H1 (cell line): ENCODE data around the gene VENTX. TPM values are rescaled to one million over a fixed set of nuclear protein-coding genes. Genes with fewer than 3 reads are reported as not detected.

Experiments
- CTCF ChIA-PET: fragments of 300-600 bp; sonication (Branson Sonifier 250); formaldehyde crosslinking; loops from one replicate; lab custom pipeline; 2021; ENCODE audit not compliant: partially characterized antibody; lab: Charles Lee
- POLR2A ChIA-PET: fragments of 300-600 bp; sonication (Branson Sonifier 250); formaldehyde crosslinking; loops from one replicate; lab custom pipeline; 2021; ENCODE audit warnings: inconsistent platforms; ENCODE audit not compliant: partially characterized antibody; lab: Charles Lee
- DNase-seq, 2 experiments: peaks; one replicate each; pipeline versions ENCODE4 v3.0.0 to v3.0.0-alpha.2; 2010 to 2022; ENCODE audit warnings: low spot score in 2 of 2, low read depth in 1 of 2, mixed read lengths in 1 of 2
- FAIRE-seq: peaks from 2 replicates; lab custom pipeline; 2011; peaks lifted over from hg19 to GRCh38; lab: Jason Lieb, UNC
- H2AFZ ChIP-seq: 2 replicates; pipeline ENCODE4 v1.8.1; 2012; ENCODE audit warnings: low read length, inconsistent platforms
- H2AK5ac ChIP-seq: 2 replicates; pipeline ENCODE4 v1.6.1; 2013; ENCODE audit warnings: low read depth, low read length
- H2BK120ac ChIP-seq: replicated peaks from 2 replicates; pipeline ENCODE3; 2013; ENCODE audit warnings: low read depth, low read length, inconsistent platforms
- H2BK12ac ChIP-seq: 2 replicates; pipeline ENCODE4 v1.6.1; 2013; ENCODE audit warnings: low read depth, low read length
- H2BK15ac ChIP-seq: 2 replicates; pipeline ENCODE4 v1.6.1; 2013; ENCODE audit warnings: low read length
- H2BK20ac ChIP-seq: 2 replicates; pipeline ENCODE4 v1.6.1; 2013; ENCODE audit warnings: low read length
- H2BK5ac ChIP-seq: 2 replicates; pipeline ENCODE4 v1.6.1; 2013; ENCODE audit warnings: low read depth, low read length
- H3K14ac ChIP-seq: 2 replicates; pipeline ENCODE4 v1.6.1; 2013; ENCODE audit warnings: inconsistent platforms; ENCODE audit not compliant: insufficient read length
- H3K18ac ChIP-seq: 2 replicates; pipeline ENCODE4 v1.6.1; 2013; ENCODE audit warnings: low read length; ENCODE audit errors: extremely low read depth
- H3K23ac ChIP-seq: 2 replicates; pipeline ENCODE4 v1.6.1; 2013; ENCODE audit warnings: inconsistent platforms; ENCODE audit not compliant: insufficient read length
- H3K23me2 ChIP-seq: 2 replicates; pipeline ENCODE4 v1.6.1; 2013; ENCODE audit warnings: low read depth, low read length
- H3K27ac ChIP-seq: 2 replicates; pipeline ENCODE4 v1.6.1; 2011; ENCODE audit warnings: low read depth, low read length, inconsistent platforms
- H3K27me3 ChIP-seq, 4 experiments: replicated peaks in 1 of 4; 1 replicate in 1 of 4; 2 replicates in 3 of 4; pipeline versions ENCODE4 v1.6.1 to v1.8.1; 2011 to 2013; ENCODE audit warnings: low read length in 3 of 4, mild to moderate bottlenecking in 3 of 4, inconsistent platforms in 2 of 4, mixed read lengths in 2 of 4, moderate library complexity in 1 of 4; ENCODE audit not compliant: control insufficient read depth in 3 of 4, insufficient read depth in 3 of 4; ENCODE audit errors: extremely low read depth in 1 of 4
- H3K36me3 ChIP-seq, 4 experiments: 2 replicates each; pipeline versions ENCODE4 v1.6.1 to v1.8.1; 2011 to 2013; ENCODE audit warnings: mild to moderate bottlenecking in 4 of 4, low read length in 3 of 4, moderate library complexity in 2 of 4, control low read depth in 1 of 4, inconsistent platforms in 1 of 4; ENCODE audit not compliant: insufficient read depth in 4 of 4, control insufficient read depth in 2 of 4
- H3K4ac ChIP-seq: replicated peaks from 2 replicates; pipeline ENCODE3; 2013; ENCODE audit warnings: low read length, low read depth, mixed read lengths, inconsistent platforms; ENCODE audit not compliant: insufficient read length
- H3K4me1 ChIP-seq, 4 experiments: replicated peaks in 1 of 4; 1 replicate in 1 of 4; 2 replicates in 3 of 4; pipeline versions ENCODE4 v1.6.1 to v1.8.1; 2011 to 2013; ENCODE audit warnings: low read length in 3 of 4, inconsistent platforms in 2 of 4, mixed read lengths in 1 of 4; ENCODE audit not compliant: insufficient read depth in 4 of 4, control insufficient read depth in 3 of 4
- H3K4me2 ChIP-seq, 2 experiments: 2 replicates each; pipeline versions ENCODE4 v1.6.1 to v1.8.1; 2011 to 2013; ENCODE audit warnings: low read depth in 2 of 2, low read length in 2 of 2, control low read depth in 1 of 2, inconsistent platforms in 1 of 2, mild to moderate bottlenecking in 1 of 2; ENCODE audit not compliant: insufficient read depth in 1 of 2
- H3K4me3 ChIP-seq, 4 experiments: fragments of 200-600, 300-600 bp in 1 of 4; sonication (generic), shearing (Covaris generic), sonication (Bioruptor Twin) in 1 of 4; 2 replicates each; pipeline versions ENCODE4 v1.5.1 to v1.8.1; 2011 to 2016; ENCODE audit warnings: low read length in 4 of 4, low read depth in 3 of 4, control low read depth in 2 of 4, inconsistent platforms in 2 of 4, mild to moderate bottlenecking in 2 of 4, mixed read lengths in 1 of 4, moderate library complexity in 1 of 4; ENCODE audit not compliant: insufficient read depth in 2 of 4; ENCODE audit errors: extremely low read depth in 1 of 4
- H3K56ac ChIP-seq: replicated peaks from 2 replicates; pipeline ENCODE3; 2013; ENCODE audit warnings: low read depth, mild to moderate bottlenecking, mixed read lengths, low read length, inconsistent platforms; ENCODE audit not compliant: insufficient read length
- H3K79me1 ChIP-seq: 2 replicates; pipeline ENCODE4 v1.6.1; 2013; ENCODE audit warnings: low read depth, low read length, control low read depth
- H3K79me2 ChIP-seq, 2 experiments: 2 replicates each; pipeline versions ENCODE4 v1.6.1 to v1.8.1; 2012 to 2013; ENCODE audit warnings: low read length in 2 of 2, mild to moderate bottlenecking in 2 of 2, inconsistent platforms in 1 of 2; ENCODE audit not compliant: insufficient read depth in 2 of 2, control insufficient read depth in 1 of 2
- H3K9ac ChIP-seq, 4 experiments: replicated peaks in 1 of 4; 1 replicate in 1 of 4; 2 replicates in 3 of 4; pipeline versions ENCODE4 v1.6.1 to v1.8.1; 2011 to 2013; ENCODE audit warnings: low read depth in 3 of 4, low read length in 3 of 4, control low read depth in 2 of 4, mild to moderate bottlenecking in 2 of 4, moderate library complexity in 2 of 4, inconsistent platforms in 1 of 4; ENCODE audit errors: extremely low read depth in 1 of 4
- H3K9me3 ChIP-seq, 2 experiments: 2 replicates each; pipeline versions ENCODE4 v1.6.1 to v1.8.1; 2012 to 2013; ENCODE audit warnings: mild to moderate bottlenecking in 2 of 2, moderate library complexity in 2 of 2, control low read depth in 1 of 2, inconsistent platforms in 1 of 2, low read depth in 1 of 2, low read length in 1 of 2, mixed read lengths in 1 of 2; ENCODE audit not compliant: insufficient read depth in 2 of 2
- H4K20me1 ChIP-seq, 2 experiments: replicated peaks in 1 of 2; 2 replicates each; pipeline versions ENCODE3 to v1.8.1; 2011 to 2013; ENCODE audit warnings: inconsistent platforms in 2 of 2, low read length in 2 of 2, mild to moderate bottlenecking in 1 of 2; ENCODE audit not compliant: insufficient read depth in 2 of 2, control insufficient read depth in 1 of 2
- H4K5ac ChIP-seq: 2 replicates; pipeline ENCODE4 v1.6.1; 2013; ENCODE audit warnings: low read length, low read depth, mixed read lengths, inconsistent platforms; ENCODE audit not compliant: insufficient read length
- H4K8ac ChIP-seq: 2 replicates; pipeline ENCODE4 v1.8.0; 2013; ENCODE audit warnings: mild to moderate bottlenecking, moderate library complexity, low read length, inconsistent platforms; ENCODE audit not compliant: insufficient read depth; ENCODE audit errors: extremely low read depth
- H4K91ac ChIP-seq: replicated peaks from 2 replicates; pipeline ENCODE3; 2013; ENCODE audit warnings: low read length, mixed read lengths, inconsistent platforms; ENCODE audit not compliant: insufficient read length
- CHD2 ChIP-seq: IDR thresholded peaks from 2 replicates; pipeline ENCODE4 v1.6.1; 2012; ENCODE audit warnings: low read length, improper control_type of control experiment
- EZH2 ChIP-seq: fragments of 200-600 bp; sonication (generic); IDR thresholded peaks from 2 replicates; pipeline ENCODE4 v1.7.1; 2012; ENCODE audit warnings: low read depth, mild to moderate bottlenecking, moderate library complexity, low read length, inconsistent platforms; ENCODE audit not compliant: severe bottlenecking
- GTF2F1 ChIP-seq: IDR thresholded peaks from 2 replicates; pipeline ENCODE4 v1.6.1; 2012; ENCODE audit warnings: low read depth, low read length, improper control_type of control experiment, borderline replicate concordance
- MAFK ChIP-seq: IDR thresholded peaks from 2 replicates; pipeline ENCODE4 v1.6.1; 2012; ENCODE audit warnings: low read depth, mild to moderate bottlenecking, improper control_type of control experiment, low read length
- RBBP5 ChIP-seq: IDR thresholded peaks from 2 replicates; pipeline ENCODE4 v1.7.1; 2012; ENCODE audit warnings: low read depth, mild to moderate bottlenecking, inconsistent platforms, low read length, moderate library complexity, borderline replicate concordance
- SIN3A ChIP-seq, 2 experiments: IDR thresholded peaks in 1 of 2; conservative IDR thresholded peaks in 1 of 2; 2 replicates each; pipeline ENCODE4 v1.6.1; 2011 to 2012; ENCODE audit warnings: low read length in 2 of 2, improper control_type of control experiment in 1 of 2, low read depth in 1 of 2, mild to moderate bottlenecking in 1 of 2
- WGBS, 2 experiments: shearing (Covaris generic) in 1 of 2; methylation state at CpG; one replicate each; pipeline versions ENCODE4 v1.1.6 to v1.1.7; 2013 to 2015; ENCODE audit warnings: low lambda C conversion rate in 2 of 2, mixed read lengths in 2 of 2, inconsistent platforms in 1 of 2, low coverage in 1 of 2, missing lambda C conversion rate in 1 of 2; ENCODE audit not compliant: insufficient replicate concordance in 2 of 2, insufficient coverage in 1 of 2, insufficient read length in 1 of 2; ENCODE audit errors: extremely low coverage in 1 of 2, missing lambda C conversion rate in 1 of 2; 5-methylcytosine and 5-hydroxymethylcytosine counted together
- polyA plus RNA-seq, 7 experiments: library from polyadenylated mRNA; depleted of rRNA in 3 of 7; stranded (reverse) in 5 of 7; unstranded in 2 of 7; fragments of >200 nt in 5 of 7; fragments of 200-250 nt in 2 of 7; gene quantifications; 1 replicate in 5 of 7; 2 replicates in 1 of 7; 4 replicates in 1 of 7; pipeline versions ENCODE4 v1.2.1 to v1.2.3, GENCODE V29; 2011 to 2013; ENCODE audit warnings: missing spikeins in 2 of 7, mixed read lengths in 2 of 7
- total RNA-seq: library from RNA; stranded (reverse); fragmentation: NEBNext Ultra II Directional; extraction: Animal tissue kit (Norgen Biotek cat#: 25700); gene quantifications from 2 replicates; pipeline ENCODE4 v1.2.1, GENCODE V29; 2021

VENTX gene
- total and polyA plus RNA-seq, 2 of the 8 experiments (the other 6 are each of a cell fraction or from before 2014, with no cell fraction given): 5.6 TPM

- Histone ChIP-seq H2BK120ac (no peak overlapping the region), H3K27me3 (no peaks in the 10 kb centered on the region), H2BK12ac (no peak overlapping the region), H3K56ac (no peak overlapping the region), H3K23ac (no peak overlapping the region), H2AFZ (no peak overlapping the region), H3K4me3 (no peak overlapping the region), H2BK5ac (no peak overlapping the region), H3K4me1 (peaks cover 0 to 3% (median 0%) of the 10 kb centered on the region in 4 experiments; a peak in 3 of 7 replicates), H3K9ac (no peak overlapping the region), H3K14ac (no peak overlapping the region), H2AK5ac (no peak overlapping the region), H3K18ac (no peak overlapping the region), H3K4me2 (no peak overlapping the region), H4K91ac (no peak overlapping the region), H4K20me1 (peaks cover 0 to 1% of the 10 kb centered on the region in 2 experiments), H3K23me2 (no peaks in the 10 kb centered on the region), H2BK15ac (no peak overlapping the region), H3K79me1 (no peaks in the 10 kb centered on the region), H4K5ac (no peak overlapping the region), H3K79me2 (no peaks in the 10 kb centered on the region), H4K8ac (no peak overlapping the region), H2BK20ac (no peak overlapping the region), H3K9me3 (no peaks in the 10 kb centered on the region), H3K27ac (no peak overlapping the region), H3K36me3 (no peaks in the 10 kb centered on the region), H3K4ac (no peak overlapping the region)
- TF ChIP-seq SIN3A (conservative IDR thresholded peaks at IDR 0.05 in 1 of 2, IDR thresholded peaks at IDR 0.05 in 1 of 2; ENCODE audit: low read depth in 1 of 2, low read length in 2 of 2) (no peak), MAFK (no peak), EZH2 (no peak), RBBP5 (no peak), CHD2 (no peak), GTF2F1 (no peak)
- FAIRE-seq (no peak), DNase-seq (no peak)
- CTCF ChIA-PET: interaction anchor here (0.9 to 3.5 kb wide), 5 partner anchors 8 to 126 kb away, joined by 3 to 11 read pairs (median 4); partner anchors contain the start of gene ADAM8
- 87% methylated on average over 25 of the region's 26 CpGs; no CpG with 5 or more reads in 1 of the 2 experiments for WGBS, 2 experiments
- POLR2A ChIA-PET: interaction anchor here (1.3 kb wide), 1 partner anchor 42 kb away, joined by 3 read pairs; no protein-coding TSS in a partner anchor
These were observed 31.7 kb downstream of the VENTX start for GRCh38 chr10:133269367-133269766.
